ENCODE measurements around the gene HDDC3. TPM values are rescaled to one million over a fixed set of nuclear protein-coding genes. Genes with fewer than 3 reads are reported as not detected.
A peak's percentile ranks its signal among the peaks of the same experiment; 100 is the strongest.

Gene HDDC3
- total and polyA plus RNA-seq, 2 donors (not counting 3 experiments of a cell fraction or from before 2014, with no cell fraction given), result 16.0 to 20.2 TPM

DNA sequence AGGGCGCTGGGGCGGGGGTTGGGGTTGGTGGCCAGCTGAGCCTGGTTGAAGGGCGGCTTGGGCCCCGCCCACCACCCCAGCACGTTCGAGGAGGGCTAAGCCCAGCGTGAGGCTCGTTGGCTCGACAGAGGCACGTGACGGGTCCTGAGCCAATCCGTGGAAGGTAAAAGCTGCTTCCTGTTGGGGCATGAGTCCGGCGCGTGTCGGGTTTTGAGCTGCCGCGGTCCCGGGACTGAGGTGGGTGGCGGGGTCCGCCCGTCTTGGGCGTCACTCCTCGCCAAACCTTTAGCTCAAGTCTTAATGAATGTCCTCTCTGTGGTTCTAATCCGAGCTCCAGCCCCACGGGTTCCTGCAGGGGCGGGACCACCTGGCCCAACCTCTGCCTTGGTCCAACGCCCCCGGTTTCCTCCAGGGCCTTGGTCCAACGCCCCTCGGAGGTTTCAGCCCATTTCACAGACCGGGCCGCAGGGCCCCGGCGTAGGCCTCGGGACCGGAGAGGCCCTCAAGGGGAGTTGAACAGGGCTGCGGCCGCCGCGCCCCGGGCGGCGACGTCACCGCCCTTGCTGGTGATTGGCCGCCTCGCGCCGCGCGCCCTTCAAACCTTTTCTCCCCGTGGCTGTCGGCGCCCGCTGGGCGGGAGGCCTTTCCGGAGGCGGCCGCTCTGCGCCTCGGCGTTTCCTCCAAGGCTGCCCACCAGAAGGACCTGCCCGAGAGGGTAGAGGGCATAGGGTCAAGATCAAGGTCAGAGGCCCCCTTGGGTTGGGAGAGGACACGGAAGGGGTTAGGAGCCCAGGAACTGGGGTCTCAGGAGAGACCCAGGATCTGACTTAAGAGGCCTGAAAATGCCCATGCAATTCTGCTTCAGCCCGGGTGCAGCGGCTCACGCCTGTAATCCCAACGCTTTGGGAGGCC, 22.6 kb upstream of the HDDC3 start, which contains the start of gene RCCD1:
TSS of gene RCCD1 (plus strand) at position 173 of the 912 bp plus-strand sequence. CDS start 1,851 bp downstream, outside the sequence.
- H3K9me1 ChIP-seq (replicated peaks; ENCODE audit: control insufficient read depth, extremely low read depth, insufficient read depth, low read length), result no peaks in the 10 kb centered on the region
- peak within 1 kb of the TSS; percentile 95 for H3K9ac ChIP-seq (replicated peaks; ENCODE audit: extremely low read depth, insufficient read depth, low read length)
- peak within 1 kb of the TSS; percentile 96 for H3K27ac ChIP-seq (ENCODE audit: insufficient read depth, low read depth, low read length)
- H3K9me3 ChIP-seq (replicated peaks; ENCODE audit: control insufficient read depth, insufficient read depth, low read length), result no peaks in the 10 kb centered on the region
- ChIA-PET POLR2A (interaction anchor here (0.5 kb wide), 1 partner anchor 56 kb away, joined by 4 read pairs; no protein-coding TSS in a partner anchor), CTCF (interaction anchor here (0.7 to 6.9 kb wide), 7 partner anchors 9 to 318 kb away, joined by 3 to 155 read pairs (median 19); partner anchors contain the start of genes HDDC3 and UNC45A)
- peaks cover 3% of the 10 kb centered on the region for H3K79me2 ChIP-seq (ENCODE audit: control insufficient read depth, insufficient read depth, low read length)
- FAIRE-seq (peak; percentile 92), DNase-seq (ENCODE audit: low read depth, low spot score) (peak; percentile 92)
- dilution Hi-C loops (cut with MboI; ENCODE audit: extremely low pct_ligation_motif_present, low sequenced_read_pairs) (no loop called here), intact Hi-C loops (cut with micrococcal nuclease) (loop anchor here (1.0 kb wide), 1 partner anchor 20 kb away; the partner anchor contains the start of gene UNC45A)
- peak; percentile 89 for TF ChIP-seq POLR2AphosphoS5 (IDR thresholded peaks at IDR 0.05; ENCODE audit: insufficient read depth, low read depth, low read length)
- TF ChIP-seq, protein P1, sequence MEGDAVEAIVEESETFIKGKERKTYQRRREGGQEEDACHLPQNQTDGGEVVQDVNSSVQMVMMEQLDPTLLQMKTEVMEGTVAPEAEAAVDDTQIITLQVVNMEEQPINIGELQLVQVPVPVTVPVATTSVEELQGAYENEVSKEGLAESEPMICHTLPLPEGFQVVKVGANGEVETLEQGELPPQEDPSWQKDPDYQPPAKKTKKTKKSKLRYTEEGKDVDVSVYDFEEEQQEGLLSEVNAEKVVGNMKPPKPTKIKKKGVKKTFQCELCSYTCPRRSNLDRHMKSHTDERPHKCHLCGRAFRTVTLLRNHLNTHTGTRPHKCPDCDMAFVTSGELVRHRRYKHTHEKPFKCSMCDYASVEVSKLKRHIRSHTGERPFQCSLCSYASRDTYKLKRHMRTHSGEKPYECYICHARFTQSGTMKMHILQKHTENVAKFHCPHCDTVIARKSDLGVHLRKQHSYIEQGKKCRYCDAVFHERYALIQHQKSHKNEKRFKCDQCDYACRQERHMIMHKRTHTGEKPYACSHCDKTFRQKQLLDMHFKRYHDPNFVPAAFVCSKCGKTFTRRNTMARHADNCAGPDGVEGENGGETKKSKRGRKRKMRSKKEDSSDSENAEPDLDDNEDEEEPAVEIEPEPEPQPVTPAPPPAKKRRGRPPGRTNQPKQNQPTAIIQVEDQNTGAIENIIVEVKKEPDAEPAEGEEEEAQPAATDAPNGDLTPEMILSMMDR (IDR thresholded peaks at IDR 0.05; ENCODE audit: extremely low read depth in 1 of 2, insufficient read depth in 1 of 2, low read depth in 1 of 2, low read length in 2 of 2), result no peak
- TF ChIP-seq POLR2A (IDR thresholded peaks at IDR 0.05; ENCODE audit: low read depth, low read length), result peak; percentile 89
- TF ChIP-seq FOS (IDR thresholded peaks at IDR 0.05; ENCODE audit: borderline replicate concordance, insufficient read depth, low read length), result no peak
- no peak for TF ChIP-seq GATA2 (IDR thresholded peaks at IDR 0.05; ENCODE audit: insufficient read depth, insufficient read length, low read depth, low read length)
- TF ChIP-seq, protein P2, sequence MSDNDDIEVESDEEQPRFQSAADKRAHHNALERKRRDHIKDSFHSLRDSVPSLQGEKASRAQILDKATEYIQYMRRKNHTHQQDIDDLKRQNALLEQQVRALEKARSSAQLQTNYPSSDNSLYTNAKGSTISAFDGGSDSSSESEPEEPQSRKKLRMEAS (IDR thresholded peaks at IDR 0.05; ENCODE audit: insufficient read depth, insufficient read length), result peak; percentile 98
- no peak for TF ChIP-seq EZH2 (IDR thresholded peaks at IDR 0.05; ENCODE audit: borderline replicate concordance, low read depth, low read length, severe bottlenecking)
- no peak for TF ChIP-seq JUN (IDR thresholded peaks at IDR 0.05; ENCODE audit: borderline replicate concordance, insufficient read depth, insufficient read length, low read depth)
- TF ChIP-seq MYC (IDR thresholded peaks at IDR 0.05; ENCODE audit: low read depth, low read length), result peak; percentile 70
- H2AFZ ChIP-seq (ENCODE audit: low read depth, low read length), result peak within 1 kb of the TSS; percentile 45
- H3K4me3 ChIP-seq (replicated peaks in 1 of 3; ENCODE audit: insufficient read depth in 1 of 3, low read depth in 1 of 3, low read length in 3 of 3), result peak within 1 kb of the TSS; percentile 32 to 67 (median 63)
- peaks cover 12 to 31% of the 10 kb centered on the region in 2 experiments for H3K36me3 ChIP-seq (ENCODE audit: control insufficient read depth in 2 of 2, extremely low read depth in 1 of 2, insufficient read depth in 2 of 2, low read length in 2 of 2)
- peaks cover 13% of the 10 kb centered on the region for H3K4me1 ChIP-seq (ENCODE audit: control insufficient read depth, extremely low read depth, insufficient read depth, low read length)
- no peaks in the 10 kb centered on the region for H3K27me3 ChIP-seq (ENCODE audit: control insufficient read depth in 2 of 2, insufficient read depth in 2 of 2, low read length in 2 of 2)
- TSS peak; percentile 67 for BruUV-seq (replicated peaks)
- peak within 1 kb of the TSS; percentile 82 for H3K4me2 ChIP-seq (ENCODE audit: insufficient read depth, low read length)
- H4K20me1 ChIP-seq (replicated peaks; ENCODE audit: control insufficient read depth, extremely low read depth, insufficient read depth, low read length), result no peaks in the 10 kb centered on the region
